Central memory CD4-positive, alpha-beta T cell (primary cell): ENCODE measurements around the gene USH1G.
"Not testable (repeated sequence)": the region's sequence is repeated elsewhere in the genome, so short reads cannot be mapped to it uniquely, and the experiment has no call there.

Experiments used
- DNase-seq: peaks from one replicate; pipeline ENCODE4 v3.0.0; 2022

USH1G gene

DNA sequence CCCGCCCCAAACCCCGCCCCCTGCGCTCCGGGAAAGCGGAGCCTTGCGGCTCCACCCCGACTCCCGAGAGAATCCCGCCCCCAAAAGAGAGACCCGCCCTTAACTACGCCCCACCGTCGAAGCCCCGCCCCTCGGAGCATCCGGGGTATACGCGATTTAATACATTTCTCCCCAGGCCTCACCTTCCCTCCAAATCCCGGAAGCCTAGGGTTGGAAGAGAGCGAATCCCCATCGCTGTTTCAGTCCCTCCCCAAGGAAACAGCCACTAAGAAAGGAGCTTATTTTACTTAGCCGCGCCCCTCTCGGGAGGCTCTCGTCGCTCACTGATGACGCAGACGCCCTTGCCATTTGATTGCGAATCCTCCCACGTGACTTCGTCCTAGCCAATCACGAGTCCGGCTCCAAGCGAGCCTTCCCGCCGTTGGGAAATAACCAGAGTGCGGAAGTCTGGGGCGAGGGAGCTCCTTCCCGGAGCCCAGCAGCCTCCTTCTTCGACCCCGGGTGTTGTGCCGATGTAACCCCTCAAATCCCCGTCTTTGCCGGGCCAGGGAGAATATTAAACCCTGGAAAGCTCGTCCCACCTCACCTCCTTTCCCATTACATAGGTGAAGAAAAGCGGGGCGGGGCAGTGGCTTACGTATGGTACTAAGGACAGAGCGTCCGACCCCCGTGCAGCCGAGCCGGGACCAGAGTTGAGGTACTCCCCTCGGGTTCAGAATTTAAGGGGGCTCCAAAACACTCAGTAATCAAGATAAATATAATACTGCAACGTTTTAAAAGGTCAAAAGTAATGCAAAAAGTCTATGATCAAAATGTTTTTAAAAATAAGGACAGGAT, 49.8 kb downstream of the USH1G start:
- peak; percentile 99 for DNase-seq

- DNase-seq: no peak
Measured at GRCh38 chr17:74872313-74873036, 50.6 kb downstream of the USH1G start, which contains the start of gene FDXR. TSS of gene FDXR (minus strand) at chr17:74872994. CDS start at chr17:74872944, 50 bp downstream.

DNA sequence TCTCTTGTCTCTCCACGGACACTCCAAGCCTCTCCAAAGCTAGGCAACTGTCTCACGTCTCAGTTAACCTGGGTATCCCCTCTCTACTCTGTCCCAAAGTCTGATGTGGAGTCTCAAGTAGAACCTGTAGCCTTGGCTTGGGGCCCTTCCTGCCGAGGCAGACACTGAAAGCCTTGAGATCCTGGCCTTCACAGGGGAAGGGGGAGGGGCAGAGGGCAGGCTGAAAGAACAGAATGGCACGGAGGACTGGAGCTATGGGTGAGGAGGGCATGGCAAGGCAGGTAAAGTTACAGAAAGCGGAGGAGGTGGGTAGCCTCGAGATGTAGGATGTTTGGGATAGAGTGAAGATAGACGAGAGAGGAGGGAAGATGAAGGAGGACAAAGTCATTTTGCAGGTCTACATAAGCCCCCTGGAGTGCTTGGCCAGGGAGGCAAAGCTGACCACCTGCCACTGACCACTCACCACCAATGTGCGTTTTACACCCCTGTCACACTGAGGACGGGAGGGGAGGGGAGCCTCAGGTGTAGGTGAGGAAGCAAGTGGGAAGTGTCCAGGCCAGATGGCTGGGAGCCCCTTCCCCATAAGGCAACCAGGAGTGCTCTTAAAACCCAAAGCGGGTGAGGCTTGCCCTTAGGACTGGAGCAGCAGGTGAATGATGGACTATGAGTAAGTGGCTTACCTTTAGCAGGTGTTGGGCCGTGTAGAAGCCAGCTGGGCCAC, 51.5 kb downstream of the USH1G start:
- DNase-seq: no peak

GRCh38 chr17:74870512-74870911, 52.5 kb downstream of the USH1G start:
- no peak for DNase-seq

- DNase-seq: not testable (repeated sequence)
Measured at GRCh38 chr17:74870028-74870427, 53.0 kb downstream of the USH1G start.

DNA sequence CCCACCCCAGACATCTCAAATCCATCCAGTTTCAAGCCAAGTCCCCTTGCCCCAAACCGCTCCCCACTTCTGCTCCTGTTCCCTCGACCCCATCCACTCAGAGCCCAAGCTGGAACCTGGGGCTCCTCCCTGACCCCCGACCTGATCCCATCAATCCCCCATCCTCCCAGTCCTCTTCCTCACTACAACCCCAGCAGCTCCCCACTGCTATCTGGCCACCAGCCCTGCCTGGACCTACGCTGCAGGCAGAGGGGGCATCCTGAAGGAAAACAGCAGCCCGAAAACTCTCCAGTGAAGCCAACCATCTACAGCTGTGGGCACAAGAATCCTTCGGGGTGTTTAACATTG, 54.2 kb downstream of the USH1G start:
- no peak for DNase-seq

DNA sequence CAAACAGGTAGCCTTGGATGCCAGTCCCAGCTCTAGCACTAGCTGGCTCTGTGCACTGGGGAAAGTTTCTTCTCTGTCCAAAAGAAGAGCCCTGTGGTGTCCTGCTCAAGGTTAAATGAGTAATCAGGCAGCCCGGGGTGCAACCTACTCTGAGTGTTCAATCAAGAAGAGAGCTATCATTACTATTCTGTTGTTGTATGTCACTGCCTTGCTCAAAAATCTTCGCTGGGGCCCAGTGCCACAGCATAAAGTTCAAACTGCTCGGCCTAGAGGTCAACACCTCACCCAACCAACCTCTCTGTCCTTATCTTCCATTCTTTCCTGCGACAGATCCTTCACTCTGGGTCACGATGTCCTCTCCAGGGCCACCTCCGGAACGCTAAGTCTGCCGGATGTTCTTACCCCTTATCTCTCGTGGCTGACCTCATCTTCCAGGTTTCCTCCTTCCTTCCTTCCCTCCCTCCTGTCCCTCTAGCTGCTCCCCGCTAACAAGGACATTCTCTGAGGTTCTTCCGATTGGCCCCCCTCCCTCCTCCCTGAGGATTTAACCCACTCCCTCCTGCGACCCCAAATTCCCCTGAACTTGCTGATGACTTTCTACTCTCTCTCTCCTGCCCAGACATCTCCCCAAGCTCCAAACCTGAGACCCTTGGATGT, 54.7 kb downstream of the USH1G start:
- no peak for DNase-seq

DNA sequence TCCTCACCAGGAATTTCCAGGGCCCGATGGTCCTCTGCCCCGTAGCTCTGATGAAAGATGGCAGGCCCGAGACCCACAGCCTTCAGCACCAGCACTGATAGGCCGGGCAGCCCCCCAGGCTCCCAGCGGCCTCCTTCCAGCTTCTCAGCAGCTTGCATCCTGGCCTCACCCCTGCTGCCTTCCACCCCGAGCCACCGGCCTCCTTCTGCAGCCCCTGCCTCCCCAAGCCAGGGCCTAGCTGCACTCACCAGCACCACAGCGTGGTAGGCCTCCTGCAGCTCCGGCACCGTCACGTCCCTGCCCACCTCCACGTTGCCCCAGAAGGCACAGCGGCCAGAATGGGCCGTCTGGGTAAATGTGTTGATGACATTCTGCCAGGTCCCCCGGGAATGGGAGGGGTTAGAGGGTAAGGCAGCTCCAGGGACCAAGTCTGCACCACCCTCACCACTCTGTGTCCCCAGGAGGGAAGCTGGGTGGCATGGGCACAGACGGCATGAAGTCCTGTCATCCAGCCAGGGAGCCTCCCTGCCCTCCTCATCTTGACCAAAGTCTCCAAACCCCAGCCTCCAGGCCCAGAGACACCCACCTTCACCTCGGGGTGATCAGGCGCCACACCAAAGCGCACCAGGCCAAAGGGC, 56.7 kb downstream of the USH1G start:
- no peak for DNase-seq
